GM18511 (cell line): Measurements from ENCODE around the gene AANAT.
"Not testable (repeated sequence)": the region's sequence is repeated elsewhere in the genome, so short reads cannot be mapped to it uniquely, and the experiment has no call there.

Experiments used
- ATAC-seq: cut with Tn5 transposase; IDR thresholded peaks from one replicate; pipeline ENCODE4 v1.9.1; 2021; ENCODE audit warnings: mild to moderate bottlenecking, moderate library complexity; ENCODE audit not compliant: unreplicated experiment

The AANAT gene

GRCh38 chr17:76502341-76503211, 35.2 kb downstream of the AANAT start:
- no peak for ATAC-seq

- ATAC-seq = no peak
Observed at GRCh38 chr17:76504117-76504516, 36.7 kb downstream of the AANAT start.

GRCh38 chr17:76506408-76507345, 39.3 kb downstream of the AANAT start:
- ATAC-seq = no peak

GRCh38 chr17:76508472-76509063, 41.2 kb downstream of the AANAT start:
- not testable (repeated sequence) for ATAC-seq

GRCh38 chr17:76510831-76511244, 43.4 kb downstream of the AANAT start:
- ATAC-seq = no peak

GRCh38 chr17:76511668-76512365, 44.4 kb downstream of the AANAT start:
- no peak for ATAC-seq

- no peak for ATAC-seq
Observed at GRCh38 chr17:76512366-76513305, 45.2 kb downstream of the AANAT start.

GRCh38 chr17:76513306-76513692, 45.9 kb downstream of the AANAT start:
- ATAC-seq = no peak

- ATAC-seq = not testable (repeated sequence)
Observed at GRCh38 chr17:76514355-76514754, 47.0 kb downstream of the AANAT start.

- ATAC-seq = peak; percentile 70
Observed at GRCh38 chr17:76515274-76515949, 48.0 kb downstream of the AANAT start.

GRCh38 chr17:76517638-76518038, 50.2 kb downstream of the AANAT start:
- ATAC-seq = no peak

GRCh38 chr17:76519048-76519966, 51.9 kb downstream of the AANAT start:
- ATAC-seq = no peak
